Measurements from ENCODE around the gene SNX19. TPM values are rescaled to one million over a fixed set of nuclear protein-coding genes. Genes with fewer than 3 reads are reported as not detected.
A peak's percentile ranks its signal among the peaks of the same experiment; 100 is the strongest.

Gene SNX19
- 10 to 100 TPM in 1 of 2 donors, 1 to 10 TPM in 1; 7.6 to 15.8 TPM for polyA plus RNA-seq

DNA sequence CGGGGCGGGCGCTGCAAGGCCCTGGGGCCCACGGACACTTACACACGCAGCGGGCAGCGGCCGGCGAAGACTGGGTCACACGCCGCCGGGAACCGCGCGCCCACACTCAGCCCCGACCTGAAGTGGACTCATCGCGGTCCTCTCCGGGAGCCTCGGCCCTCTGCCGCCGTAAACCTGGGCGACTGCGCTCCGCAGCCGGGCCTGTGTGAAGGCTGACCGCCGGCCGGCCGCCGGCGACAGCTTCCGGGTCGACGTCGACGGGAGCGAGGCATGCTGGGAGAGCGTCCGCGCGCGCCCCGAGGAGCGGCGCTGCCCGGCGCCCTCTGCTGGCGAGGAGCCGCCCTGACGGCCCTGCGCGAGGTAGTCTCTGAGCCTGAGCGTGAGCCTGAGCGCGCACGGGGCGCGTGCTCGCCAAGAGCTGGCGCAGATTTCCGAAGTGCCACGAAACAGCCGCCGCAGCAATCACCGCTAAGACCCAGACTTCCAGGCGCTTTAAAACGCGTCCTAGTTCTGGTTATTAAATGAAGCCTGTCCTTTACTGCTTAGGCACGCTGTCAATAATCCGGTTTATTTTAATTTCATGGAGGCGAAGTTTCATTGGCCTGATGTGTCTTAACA, at the start of gene SNX19:
SNX19 (minus strand) TSS at position 242 of the 618 bp plus-strand sequence. CDS start 540 bp downstream, outside the sequence.
- Histone ChIP-seq H3K4me3 (ENCODE audit: low read depth in 1 of 2, low read length in 2 of 2) (peak within 1 kb of the TSS; percentile 96 to 97), H3K9me3 (ENCODE audit: control insufficient read depth in 2 of 2, insufficient read depth in 1 of 2, low read depth in 1 of 2, low read length in 1 of 2) (no peaks in the 10 kb centered on the region), H3K27me3 (ENCODE audit: control insufficient read depth in 1 of 2, insufficient read depth in 2 of 2, low read length in 2 of 2) (no peaks in the 10 kb centered on the region), H3K36me3 (ENCODE audit: control insufficient read depth in 2 of 2, insufficient read depth in 2 of 2, low read length in 1 of 2) (peaks cover 0 to 7% of the 10 kb centered on the region in 2 donors), H3K27ac (ENCODE audit: low read depth in 2 of 2, low read length in 1 of 2) (peak within 1 kb of the TSS; percentile 84 to 93), H3K4me1 (ENCODE audit: control insufficient read depth in 2 of 2, insufficient read depth in 2 of 2, low read length in 1 of 2) (peaks cover 8 to 15% of the 10 kb centered on the region in 2 donors)
- 0 to 1% methylated on average over 42 to 72 of the region's 72 CpGs for WGBS, 2 donors

- H3K27me3 ChIP-seq (ENCODE audit: control insufficient read depth in 1 of 2, insufficient read depth in 2 of 2, low read length in 2 of 2) = no peaks in the 10 kb centered on the region
- H3K4me3 ChIP-seq (ENCODE audit: low read depth in 1 of 2, low read length in 2 of 2) = no peak overlapping the region
- H3K27ac ChIP-seq (ENCODE audit: low read depth in 2 of 2, low read length in 1 of 2) = no peak overlapping the region
- WGBS, 2 donors = 73 to 78% methylated on average over 6 of the region's 6 CpGs
- no peaks in the 10 kb centered on the region for H3K36me3 ChIP-seq (ENCODE audit: control insufficient read depth in 2 of 2, insufficient read depth in 2 of 2, low read length in 1 of 2)
- H3K4me1 ChIP-seq (ENCODE audit: control insufficient read depth in 2 of 2, insufficient read depth in 2 of 2, low read length in 1 of 2) = no peaks in the 10 kb centered on the region
- no peaks in the 10 kb centered on the region for H3K9me3 ChIP-seq (ENCODE audit: control insufficient read depth in 2 of 2, insufficient read depth in 1 of 2, low read depth in 1 of 2, low read length in 1 of 2)
These were observed 47.9 kb upstream of the SNX19 start for GRCh38 chr11:130964058-130964792.

GRCh38 chr11:130947889-130948288, 31.6 kb upstream of the SNX19 start:
- Histone ChIP-seq H3K27ac (ENCODE audit: low read depth in 2 of 2, low read length in 1 of 2) (peak overlapping the region in 1 of 2 donors; percentile 33), H3K4me1 (ENCODE audit: control insufficient read depth in 2 of 2, insufficient read depth in 2 of 2, low read length in 1 of 2) (no peaks in the 10 kb centered on the region), H3K27me3 (ENCODE audit: control insufficient read depth in 1 of 2, insufficient read depth in 2 of 2, low read length in 2 of 2) (no peaks in the 10 kb centered on the region), H3K36me3 (ENCODE audit: control insufficient read depth in 2 of 2, insufficient read depth in 2 of 2, low read length in 1 of 2) (no peaks in the 10 kb centered on the region), H3K9me3 (ENCODE audit: control insufficient read depth in 2 of 2, insufficient read depth in 1 of 2, low read depth in 1 of 2, low read length in 1 of 2) (no peaks in the 10 kb centered on the region), H3K4me3 (ENCODE audit: low read depth in 1 of 2, low read length in 2 of 2) (no peak overlapping the region)
- WGBS, 2 donors = 52 to 61% methylated on average over 6 of the region's 6 CpGs

- WGBS, 2 donors = 55 to 64% methylated on average over 6 of the region's 6 CpGs
- no peaks in the 10 kb centered on the region for H3K27me3 ChIP-seq (ENCODE audit: control insufficient read depth in 1 of 2, insufficient read depth in 2 of 2, low read length in 2 of 2)
- H3K4me3 ChIP-seq (ENCODE audit: low read depth in 1 of 2, low read length in 2 of 2) = no peak overlapping the region
- H3K4me1 ChIP-seq (ENCODE audit: control insufficient read depth in 2 of 2, insufficient read depth in 2 of 2, low read length in 1 of 2) = no peaks in the 10 kb centered on the region
- no peaks in the 10 kb centered on the region for H3K9me3 ChIP-seq (ENCODE audit: control insufficient read depth in 2 of 2, insufficient read depth in 1 of 2, low read depth in 1 of 2, low read length in 1 of 2)
- peak overlapping the region in 1 of 2 donors; percentile 43 for H3K27ac ChIP-seq (ENCODE audit: low read depth in 2 of 2, low read length in 1 of 2)
- no peaks in the 10 kb centered on the region for H3K36me3 ChIP-seq (ENCODE audit: control insufficient read depth in 2 of 2, insufficient read depth in 2 of 2, low read length in 1 of 2)
These were observed 31.2 kb upstream of the SNX19 start for GRCh38 chr11:130947481-130947880.

DNA sequence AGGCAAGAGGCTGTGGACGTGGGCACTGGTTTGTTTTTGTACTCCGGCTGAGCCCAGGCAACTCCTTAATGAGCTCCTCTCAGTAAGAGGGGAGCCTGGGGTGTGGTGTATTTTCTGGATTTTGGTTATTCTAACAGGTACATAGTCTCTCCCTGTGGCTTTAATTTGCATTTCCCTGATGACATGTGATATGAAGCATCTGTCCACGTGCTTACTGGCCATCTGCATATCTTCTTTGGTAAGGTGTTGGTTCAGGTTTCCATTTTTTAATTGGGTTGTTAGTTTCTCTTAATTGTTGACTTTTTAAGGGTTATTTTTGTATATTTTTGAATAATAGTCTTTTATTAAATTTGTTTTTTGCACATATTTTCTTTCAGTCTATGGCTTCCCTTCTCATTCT, 30.8 kb upstream of the SNX19 start:
- Histone ChIP-seq H3K4me1 (ENCODE audit: control insufficient read depth in 2 of 2, insufficient read depth in 2 of 2, low read length in 1 of 2) (no peaks in the 10 kb centered on the region), H3K27ac (ENCODE audit: low read depth in 2 of 2, low read length in 1 of 2) (no peak overlapping the region), H3K9me3 (ENCODE audit: control insufficient read depth in 2 of 2, insufficient read depth in 1 of 2, low read depth in 1 of 2, low read length in 1 of 2) (no peaks in the 10 kb centered on the region), H3K4me3 (ENCODE audit: low read depth in 1 of 2, low read length in 2 of 2) (no peak overlapping the region), H3K36me3 (ENCODE audit: control insufficient read depth in 2 of 2, insufficient read depth in 2 of 2, low read length in 1 of 2) (no peaks in the 10 kb centered on the region), H3K27me3 (ENCODE audit: control insufficient read depth in 1 of 2, insufficient read depth in 2 of 2, low read length in 2 of 2) (no peaks in the 10 kb centered on the region)
- 56 to 67% methylated on average over 3 of the region's 3 CpGs for WGBS, 2 donors

- Histone ChIP-seq H3K9me3 (ENCODE audit: control insufficient read depth in 2 of 2, insufficient read depth in 1 of 2, low read depth in 1 of 2, low read length in 1 of 2) (no peaks in the 10 kb centered on the region), H3K27ac (ENCODE audit: low read depth in 2 of 2, low read length in 1 of 2) (no peak overlapping the region), H3K27me3 (ENCODE audit: control insufficient read depth in 1 of 2, insufficient read depth in 2 of 2, low read length in 2 of 2) (no peaks in the 10 kb centered on the region), H3K4me1 (ENCODE audit: control insufficient read depth in 2 of 2, insufficient read depth in 2 of 2, low read length in 1 of 2) (no peaks in the 10 kb centered on the region), H3K4me3 (ENCODE audit: low read depth in 1 of 2, low read length in 2 of 2) (no peak overlapping the region), H3K36me3 (ENCODE audit: control insufficient read depth in 2 of 2, insufficient read depth in 2 of 2, low read length in 1 of 2) (no peaks in the 10 kb centered on the region)
- WGBS, 2 donors = 32 to 53% methylated on average over 9 of the region's 9 CpGs
These were observed 29.6 kb upstream of the SNX19 start for GRCh38 chr11:130945896-130946295.

GRCh38 chr11:130940706-130941105, 24.4 kb upstream of the SNX19 start:
- Histone ChIP-seq H3K36me3 (ENCODE audit: control insufficient read depth in 2 of 2, insufficient read depth in 2 of 2, low read length in 1 of 2) (no peaks in the 10 kb centered on the region), H3K27me3 (ENCODE audit: control insufficient read depth in 1 of 2, insufficient read depth in 2 of 2, low read length in 2 of 2) (no peaks in the 10 kb centered on the region), H3K4me3 (ENCODE audit: low read depth in 1 of 2, low read length in 2 of 2) (no peak overlapping the region), H3K9me3 (ENCODE audit: control insufficient read depth in 2 of 2, insufficient read depth in 1 of 2, low read depth in 1 of 2, low read length in 1 of 2) (no peaks in the 10 kb centered on the region), H3K27ac (ENCODE audit: low read depth in 2 of 2, low read length in 1 of 2) (no peak overlapping the region), H3K4me1 (ENCODE audit: control insufficient read depth in 2 of 2, insufficient read depth in 2 of 2, low read length in 1 of 2) (no peaks in the 10 kb centered on the region)
- WGBS, 2 donors = 44 to 63% methylated on average over 1 of the region's 1 CpG

DNA sequence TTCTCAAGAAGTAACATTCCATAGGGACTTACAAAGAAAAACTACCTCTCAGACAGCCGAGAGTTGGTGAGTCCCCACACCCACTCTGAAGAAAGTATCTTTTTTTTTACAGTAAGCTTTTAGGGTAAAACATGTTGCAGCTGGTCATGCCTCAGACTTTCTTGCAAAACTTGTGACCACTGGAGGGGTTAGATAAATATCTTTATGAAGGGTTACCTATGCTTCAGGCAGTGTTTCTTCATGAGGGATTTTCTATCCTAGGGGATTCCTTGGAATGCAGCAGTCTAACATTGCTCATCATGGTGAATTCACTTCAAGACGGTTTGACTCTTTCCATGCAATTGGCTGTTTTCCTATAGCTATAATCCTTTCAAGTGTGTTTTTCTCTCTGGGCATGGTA, 20.8 kb upstream of the SNX19 start:
- Histone ChIP-seq H3K27me3 (ENCODE audit: control insufficient read depth in 1 of 2, insufficient read depth in 2 of 2, low read length in 2 of 2) (no peaks in the 10 kb centered on the region), H3K4me3 (ENCODE audit: low read depth in 1 of 2, low read length in 2 of 2) (no peak overlapping the region), H3K4me1 (ENCODE audit: control insufficient read depth in 2 of 2, insufficient read depth in 2 of 2, low read length in 1 of 2) (peaks cover 0 to 2% of the 10 kb centered on the region in 2 donors), H3K9me3 (ENCODE audit: control insufficient read depth in 2 of 2, insufficient read depth in 1 of 2, low read depth in 1 of 2, low read length in 1 of 2) (no peaks in the 10 kb centered on the region), H3K36me3 (ENCODE audit: control insufficient read depth in 2 of 2, insufficient read depth in 2 of 2, low read length in 1 of 2) (no peaks in the 10 kb centered on the region), H3K27ac (ENCODE audit: low read depth in 2 of 2, low read length in 1 of 2) (no peak overlapping the region)
- WGBS, 2 donors = 38 to 58% methylated on average over 2 of the region's 2 CpGs

DNA sequence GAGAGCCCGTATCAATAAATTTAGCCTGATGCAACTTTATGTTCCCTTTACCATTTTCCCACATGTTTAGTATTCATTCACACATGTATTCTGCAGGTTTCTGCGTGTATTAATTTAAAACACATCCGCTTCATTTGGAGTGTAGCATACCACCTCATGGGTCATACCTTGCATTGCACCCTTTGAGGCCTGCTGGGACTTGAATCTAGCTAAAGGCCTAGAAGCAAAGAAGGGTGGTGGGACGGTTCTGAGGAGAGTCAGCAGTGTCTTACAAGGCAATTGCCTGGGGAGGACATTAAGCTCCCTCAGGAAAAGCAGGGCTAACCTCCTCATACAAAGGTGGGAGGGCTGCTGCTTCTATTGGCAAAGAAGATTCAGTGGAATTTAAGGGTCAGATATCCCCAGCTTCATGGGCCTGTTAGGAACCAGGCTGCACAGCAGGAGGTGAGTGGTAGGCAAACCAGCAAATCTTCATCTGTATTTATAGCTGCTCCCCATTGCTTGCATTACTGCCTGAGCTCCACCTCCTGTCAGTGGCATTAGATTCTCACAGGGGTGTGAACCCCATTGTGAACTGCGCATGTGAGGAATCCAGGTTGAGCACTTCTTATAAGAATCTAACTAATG, 15.9 kb upstream of the SNX19 start:
- Histone ChIP-seq H3K4me3 (ENCODE audit: low read depth in 1 of 2, low read length in 2 of 2) (no peak overlapping the region), H3K9me3 (ENCODE audit: control insufficient read depth in 2 of 2, insufficient read depth in 1 of 2, low read depth in 1 of 2, low read length in 1 of 2) (no peaks in the 10 kb centered on the region), H3K27ac (ENCODE audit: low read depth in 2 of 2, low read length in 1 of 2) (no peak overlapping the region), H3K27me3 (ENCODE audit: control insufficient read depth in 1 of 2, insufficient read depth in 2 of 2, low read length in 2 of 2) (no peaks in the 10 kb centered on the region), H3K4me1 (ENCODE audit: control insufficient read depth in 2 of 2, insufficient read depth in 2 of 2, low read length in 1 of 2) (peaks cover 0 to 2% of the 10 kb centered on the region in 2 donors), H3K36me3 (ENCODE audit: control insufficient read depth in 2 of 2, insufficient read depth in 2 of 2, low read length in 1 of 2) (no peaks in the 10 kb centered on the region)
- 75 to 76% methylated on average over 5 of the region's 5 CpGs for WGBS, 2 donors

Data from esophagus (tissue), 2 donors.